Activated CD8-positive, alpha-beta T cell treated with anti-CD3 and anti-CD28 coated beads for 36 hours (primary cell): Measurements from ENCODE around the gene PSME3. TPM values are rescaled to one million over a fixed set of nuclear protein-coding genes. Genes with fewer than 3 reads are reported as not detected.

Experiments used
- ATAC-seq: fragments of 200-7000 bp; cut with Tn5 transposase; one replicate; pipeline ENCODE4 v1.10.0; 2021; ENCODE audit warnings: mild to moderate bottlenecking, moderate library complexity
- CTCF ChIA-PET: fragments of 350-600 bp; sonication (Branson Sonifier 250); formaldehyde crosslinking; loops from one replicate; lab custom pipeline; 2021; ENCODE audit warnings: antibody characterized with exemption; lab: Charles Lee
- POLR2A ChIA-PET: fragments of 350-600 bp; sonication (Branson Sonifier 250); formaldehyde crosslinking; loops from one replicate; lab custom pipeline; 2021; ENCODE audit warnings: antibody characterized with exemption; lab: Charles Lee
- DNase-seq: peaks from one replicate; pipeline ENCODE4 v3.0.0-alpha.2; 2020
- H3K27ac Mint-ChIP-seq: one replicate; pipeline ENCODE4 v1.8.0; 2021; ENCODE audit warnings: mild to moderate bottlenecking, mixed read lengths
- H3K27me3 Mint-ChIP-seq: one replicate; pipeline ENCODE4 v1.8.0; 2021; ENCODE audit warnings: mixed read lengths
- H3K36me3 Mint-ChIP-seq: one replicate; pipeline ENCODE4 v1.8.0; 2021; ENCODE audit warnings: low read depth, mixed read lengths
- H3K4me1 Mint-ChIP-seq: one replicate; pipeline ENCODE4 v1.8.0; 2021; ENCODE audit warnings: low read depth, mixed read lengths
- H3K4me3 Mint-ChIP-seq: one replicate; pipeline ENCODE4 v1.8.0; 2021; ENCODE audit warnings: mild to moderate bottlenecking, moderate library complexity, mixed read lengths
- H3K9me3 Mint-ChIP-seq: one replicate; pipeline ENCODE4 v1.8.0; 2021; ENCODE audit warnings: mixed read lengths
- CTCF ChIP-seq: fragments of 200-600 bp; IDR thresholded peaks from one replicate; pipeline ENCODE4 v1.8.0; 2022; ENCODE audit warnings: antibody characterized with exemption, mild to moderate bottlenecking
- intact Hi-C: fragments of 100-400 bp; cut with micrococcal nuclease; formaldehyde crosslinking; loops from one replicate; pipeline ENCODE4 v1.10.0; 2022
- total RNA-seq, 2 experiments: library from RNA; stranded (reverse); gene quantifications; one replicate each; pipeline ENCODE4 v1.2.3, GENCODE V29; 2021

PSME3 gene
- total RNA-seq, 2 experiments from 2014 or later: 124 to 132 TPM

- DNase-seq: no peak
- ChIA-PET POLR2A (interaction anchor here (0.8 to 2.9 kb wide), 9 partner anchors 8 to 638 kb away, joined by 3 to 27 read pairs (median 8); partner anchors contain the start of genes AOC2, AOC3, BECN1 and GHDC), CTCF (interaction anchor here (1.4 to 4.1 kb wide), 4 partner anchors 8 to 254 kb away, joined by 4 to 35 read pairs (median 10); partner anchors contain the start of genes BECN1 and RPL27)
- H3K36me3 Mint-ChIP-seq: peaks cover 21% of the 10 kb centered on the region
- H3K27ac Mint-ChIP-seq: peak overlapping the region; percentile 99
- H3K4me3 Mint-ChIP-seq: peak overlapping the region; percentile 94
- no peak for TF ChIP-seq CTCF
- peaks cover 19% of the 10 kb centered on the region for H3K4me1 Mint-ChIP-seq
- H3K27me3 Mint-ChIP-seq: no peaks in the 10 kb centered on the region
- peak; percentile 31 for ATAC-seq
- intact Hi-C loops: no loop called here
- H3K9me3 Mint-ChIP-seq: no peaks in the 10 kb centered on the region
Measured at GRCh38 chr17:42832213-42832933, 824 bp upstream of the PSME3 start.

- intact Hi-C loops: no loop called here
- Mint-ChIP-seq H3K9me3 (no peaks in the 10 kb centered on the region), H3K4me3 (peak overlapping the region; percentile 94), H3K36me3 (peaks cover 32% of the 10 kb centered on the region), H3K27ac (peak overlapping the region; percentile 99), H3K27me3 (no peaks in the 10 kb centered on the region), H3K4me1 (peaks cover 21% of the 10 kb centered on the region)
- no peak for DNase-seq
- ChIA-PET POLR2A (interaction anchor here (0.6 to 2.9 kb wide), 14 partner anchors 8 to 640 kb away, joined by 3 to 27 read pairs (median 4); partner anchors contain the start of genes AOC2, AOC3, BECN1 and GHDC), CTCF (interaction anchor here (0.6 to 4.1 kb wide), 12 partner anchors 9 to 378 kb away, joined by 3 to 35 read pairs (median 4); partner anchors contain the start of genes BECN1, RPL27 and TMEM106A)
- ATAC-seq: no peak
- no peak for TF ChIP-seq CTCF
Measured at GRCh38 chr17:42833767-42834422, 698 bp downstream of the PSME3 start.

- ATAC-seq: no peak
- peaks cover 23% of the 10 kb centered on the region for H3K4me1 Mint-ChIP-seq
- ChIA-PET POLR2A (no interaction called here), CTCF (interaction anchor here (0.8 to 4.1 kb wide), 5 partner anchors 12 to 93 kb away, joined by 3 to 35 read pairs (median 6); partner anchors contain the start of gene BECN1)
- H3K27me3 Mint-ChIP-seq: no peaks in the 10 kb centered on the region
- no peaks in the 10 kb centered on the region for H3K9me3 Mint-ChIP-seq
- no peak for TF ChIP-seq CTCF
- peaks cover 42% of the 10 kb centered on the region for H3K36me3 Mint-ChIP-seq
- no peak overlapping the region for H3K4me3 Mint-ChIP-seq
- intact Hi-C loops: no loop called here
- DNase-seq: no peak
- H3K27ac Mint-ChIP-seq: no peak overlapping the region
Measured at GRCh38 chr17:42835732-42836131, 2.5 kb downstream of the PSME3 start.

- ChIA-PET CTCF (interaction anchor here (1.0 to 2.8 kb wide), 6 partner anchors 8 to 155 kb away, joined by 3 to 13 read pairs (median 11); partner anchors contain the start of genes BECN1, PSME3 and RPL27), POLR2A (interaction anchor here (0.9 to 2.1 kb wide), 4 partner anchors 9 to 156 kb away, joined by 3 to 9 read pairs (median 4); partner anchors contain the start of genes PSME3 and RPL27)
- peaks cover 50% of the 10 kb centered on the region for H3K36me3 Mint-ChIP-seq
- DNase-seq: no peak
- H3K4me3 Mint-ChIP-seq: no peak overlapping the region
- no peak overlapping the region for H3K27ac Mint-ChIP-seq
- ATAC-seq: no peak
- intact Hi-C loops: loop anchor here (10.0 kb wide), 2 partner anchors 83 to 153 kb away; partner anchors contain the start of gene RPL27
- H3K4me1 Mint-ChIP-seq: peaks cover 21% of the 10 kb centered on the region
- no peaks in the 10 kb centered on the region for H3K27me3 Mint-ChIP-seq
- no peaks in the 10 kb centered on the region for H3K9me3 Mint-ChIP-seq
- TF ChIP-seq CTCF: no peak
Measured at GRCh38 chr17:42841975-42842685, 8.9 kb downstream of the PSME3 start.
